Esophagus muscularis mucosa (tissue), 3 donors: ENCODE results near the gene ACP3.

Experiments
- POLR2A ChIP-seq: fragments of 450-650 bp; IDR thresholded peaks from one replicate; pipeline ENCODE4 v1.6.1; 2017; ENCODE audit warnings: antibody characterized with exemption, moderate library complexity, mild to moderate bottlenecking, low read depth
- POLR2AphosphoS5 ChIP-seq, 2 donors: sonication (generic); formaldehyde crosslinking; IDR thresholded peaks; one replicate each; pipeline ENCODE4 v1.6.1; 2017; ENCODE audit warnings: antibody characterized with exemption in 2 of 2
- TF ChIP-seq, protein P1 (sequence below), 3 experiments: fragments of 200-600 bp in 2 of 3; fragments of 450-650 bp in 1 of 3; sonication (generic) in 2 of 3; IDR thresholded peaks; one replicate each; pipeline ENCODE4 v1.5.1; 2017 to 2019; ENCODE audit warnings: antibody characterized with exemption in 3 of 3, mild to moderate bottlenecking in 2 of 3, moderate library complexity in 1 of 3

DNA sequence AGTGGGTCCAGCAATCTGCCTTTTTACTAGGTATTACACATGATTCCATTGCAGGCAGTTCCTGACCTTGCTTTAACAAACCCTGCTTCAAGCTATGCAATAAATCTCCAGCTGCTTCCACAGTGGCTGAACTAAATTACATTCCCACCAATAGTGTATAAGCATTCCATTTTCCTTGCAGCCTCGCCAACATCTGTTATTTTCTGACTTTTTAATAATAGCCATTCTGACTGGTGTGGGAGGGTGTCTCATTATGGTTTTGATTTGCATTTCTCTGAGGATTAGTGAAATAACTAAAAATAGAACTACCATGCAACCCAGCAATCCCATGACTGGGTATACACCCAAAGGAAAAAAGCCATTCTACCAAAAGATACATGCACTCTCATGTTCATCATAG, 63.7 kb downstream of the ACP3 start:
- TF ChIP-seq, protein P1, sequence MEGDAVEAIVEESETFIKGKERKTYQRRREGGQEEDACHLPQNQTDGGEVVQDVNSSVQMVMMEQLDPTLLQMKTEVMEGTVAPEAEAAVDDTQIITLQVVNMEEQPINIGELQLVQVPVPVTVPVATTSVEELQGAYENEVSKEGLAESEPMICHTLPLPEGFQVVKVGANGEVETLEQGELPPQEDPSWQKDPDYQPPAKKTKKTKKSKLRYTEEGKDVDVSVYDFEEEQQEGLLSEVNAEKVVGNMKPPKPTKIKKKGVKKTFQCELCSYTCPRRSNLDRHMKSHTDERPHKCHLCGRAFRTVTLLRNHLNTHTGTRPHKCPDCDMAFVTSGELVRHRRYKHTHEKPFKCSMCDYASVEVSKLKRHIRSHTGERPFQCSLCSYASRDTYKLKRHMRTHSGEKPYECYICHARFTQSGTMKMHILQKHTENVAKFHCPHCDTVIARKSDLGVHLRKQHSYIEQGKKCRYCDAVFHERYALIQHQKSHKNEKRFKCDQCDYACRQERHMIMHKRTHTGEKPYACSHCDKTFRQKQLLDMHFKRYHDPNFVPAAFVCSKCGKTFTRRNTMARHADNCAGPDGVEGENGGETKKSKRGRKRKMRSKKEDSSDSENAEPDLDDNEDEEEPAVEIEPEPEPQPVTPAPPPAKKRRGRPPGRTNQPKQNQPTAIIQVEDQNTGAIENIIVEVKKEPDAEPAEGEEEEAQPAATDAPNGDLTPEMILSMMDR (IDR thresholded peaks at IDR 0.05): no peak
- TF ChIP-seq POLR2A (no peak), POLR2AphosphoS5 (IDR thresholded peaks at IDR 0.05) (no peak)
